Transverse colon (tissue), 4 donors: Measurements from ENCODE around the gene CSPG5. TPM values are rescaled to one million over a fixed set of nuclear protein-coding genes. Genes with fewer than 3 reads are reported as not detected.
A peak's percentile ranks its signal among the peaks of the same experiment; 100 is the strongest.

ENCODE experiments used
- DNase-seq: peaks from one replicate; pipeline ENCODE4 v3.0.0-alpha.2; 2019
- H3K27ac ChIP-seq, 4 donors: fragments of 200-600 bp; sonication (generic); 2 replicates each; pipeline ENCODE4 v1.5.1; 2016 to 2018; ENCODE audit warnings: inconsistent platforms in 4 of 4
- H3K27me3 ChIP-seq: fragments of 200-600 bp; sonication (generic); 2 replicates; pipeline ENCODE4 v1.5.1; 2017; ENCODE audit warnings: inconsistent platforms
- H3K36me3 ChIP-seq, 4 donors: fragments of 200-600 bp; sonication (generic); 2 replicates each; pipeline ENCODE4 v1.5.1; 2017 to 2019; ENCODE audit warnings: inconsistent platforms in 4 of 4
- H3K4me1 ChIP-seq, 4 donors: fragments of 200-600 bp; sonication (generic); 2 replicates each; pipeline ENCODE4 v1.5.1; 2017 to 2020; ENCODE audit warnings: inconsistent platforms in 4 of 4
- H3K4me3 ChIP-seq, 4 donors: fragments of 200-600 bp; sonication (generic); 1 replicate in 1 of 4; 2 replicates in 3 of 4; pipeline versions ENCODE4 v1.5.1 to v1.6.1; 2017 to 2019; ENCODE audit warnings: inconsistent platforms in 4 of 4
- H3K9me3 ChIP-seq, 2 donors: fragments of 200-600 bp; sonication (generic); 2 replicates each; pipeline ENCODE4 v1.5.1; 2017 to 2019; ENCODE audit warnings: inconsistent platforms in 2 of 2
- EP300 ChIP-seq: sonication (generic); formaldehyde crosslinking; IDR thresholded peaks from one replicate; pipeline ENCODE4 v1.6.1; 2017; ENCODE audit warnings: antibody characterized with exemption, low read depth
- POLR2A ChIP-seq: fragments of 450-650 bp; IDR thresholded peaks from one replicate; pipeline ENCODE4 v1.6.1; 2016; ENCODE audit warnings: antibody characterized with exemption, mild to moderate bottlenecking, moderate library complexity
- POLR2AphosphoS5 ChIP-seq, 3 donors: sonication (generic); formaldehyde crosslinking; IDR thresholded peaks; one replicate each; pipeline ENCODE4 v1.6.1; 2016; ENCODE audit warnings: antibody characterized with exemption in 3 of 3
- WGBS, 2 donors: methylation state at CpG; one replicate each; pipeline ENCODE4 v1.1.5; 2018; ENCODE audit warnings: low coverage in 1 of 2; 5-methylcytosine and 5-hydroxymethylcytosine counted together
- in situ Hi-C, 4 donors: fragments of 200-750 bp; cut with MboI; loops; one replicate each; pipeline versions ENCODE4 v1.15.0 to v1.15.1; 2017; ENCODE audit warnings: low sequenced_read_pairs in 3 of 4, low pct_ligation_motif_present in 1 of 4, low pct_unique_long_range_greater_than_20kb in 1 of 4
- intact Hi-C: fragments of 100-400 bp; cut with DNase I; formaldehyde crosslinking; loops from one replicate; pipeline ENCODE4 v1.15.1; 2023; ENCODE audit warnings: low total_unique reads
- total RNA-seq, 4 donors: library from RNA; depleted of rRNA; stranded (reverse); fragments of >200 nt; gene quantifications; one replicate each; pipeline ENCODE4 v1.1.0, GENCODE V29; 2016
- TF ChIP-seq, protein P1 (sequence below), 5 experiments: fragments of 200-600 bp in 3 of 5; fragments of 450-650 bp in 2 of 5; sonication (generic) in 3 of 5; IDR thresholded peaks; 1 replicate in 2 of 5; 2 replicates in 3 of 5; pipeline ENCODE4 v1.5.1; 2016 to 2017; ENCODE audit warnings: antibody characterized with exemption in 5 of 5, inconsistent platforms in 3 of 5, mild to moderate bottlenecking in 2 of 5, moderate library complexity in 1 of 5

Gene CSPG5
- total RNA-seq, 4 donors from 2014 or later: 0.60 to 2.6 (median 0.96) TPM; not detected in 1

DNA sequence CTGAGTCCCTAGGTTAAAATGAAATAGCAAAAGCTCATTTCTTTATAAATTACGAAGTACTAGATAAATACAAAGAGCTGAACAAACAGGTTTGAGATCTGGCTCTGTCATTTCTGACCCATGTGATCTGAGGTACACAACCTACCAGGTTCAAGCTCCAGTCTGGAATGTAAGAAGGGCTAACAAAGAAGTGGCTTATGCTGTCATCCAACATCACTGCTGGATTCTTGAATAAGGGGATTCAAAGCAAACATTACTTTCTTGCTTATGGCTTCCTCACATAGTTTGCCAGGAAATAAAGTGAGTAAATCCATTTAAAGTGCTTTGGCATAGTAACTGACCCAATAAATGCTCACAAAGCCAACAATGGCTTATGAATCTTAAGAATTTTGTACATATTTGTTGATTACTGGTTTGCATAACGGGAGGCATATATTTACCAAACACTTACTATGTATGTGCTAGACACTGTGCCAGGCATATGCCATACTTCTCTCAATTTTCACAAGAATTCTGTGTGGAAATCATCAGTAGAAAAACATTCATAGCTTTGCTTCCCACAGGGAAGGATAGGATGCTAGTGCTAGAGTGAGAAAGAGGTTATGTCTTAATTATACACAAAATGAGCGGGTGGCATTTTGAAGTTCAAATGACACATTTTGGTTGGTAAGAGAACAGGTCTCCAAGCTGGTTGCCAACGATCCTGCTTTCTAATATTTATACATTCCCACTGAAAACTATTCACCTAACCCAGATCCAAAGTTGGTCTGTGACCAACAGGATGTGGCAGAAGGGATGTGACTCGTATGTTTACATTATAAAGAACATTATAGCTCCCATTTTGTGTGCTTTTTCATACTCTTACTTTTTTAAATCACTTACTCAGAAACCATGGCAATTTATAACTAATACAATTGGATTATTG, 38.7 kb upstream of the CSPG5 start:
- H3K27ac ChIP-seq: no peak overlapping the region
- H3K27me3 ChIP-seq: no peaks in the 10 kb centered on the region
- intact Hi-C loops (no loop called here), in situ Hi-C loops (no loop called here)
- WGBS, 2 donors: 66 to 83% methylated on average over 3 to 5 of the region's 5 CpGs
- H3K4me3 ChIP-seq: no peak overlapping the region
- DNase-seq: no peak
- H3K9me3 ChIP-seq: no peaks in the 10 kb centered on the region
- H3K4me1 ChIP-seq: peaks cover 0 to 7% (median under 1%) of the 10 kb centered on the region in 4 donors
- TF ChIP-seq, protein P1, sequence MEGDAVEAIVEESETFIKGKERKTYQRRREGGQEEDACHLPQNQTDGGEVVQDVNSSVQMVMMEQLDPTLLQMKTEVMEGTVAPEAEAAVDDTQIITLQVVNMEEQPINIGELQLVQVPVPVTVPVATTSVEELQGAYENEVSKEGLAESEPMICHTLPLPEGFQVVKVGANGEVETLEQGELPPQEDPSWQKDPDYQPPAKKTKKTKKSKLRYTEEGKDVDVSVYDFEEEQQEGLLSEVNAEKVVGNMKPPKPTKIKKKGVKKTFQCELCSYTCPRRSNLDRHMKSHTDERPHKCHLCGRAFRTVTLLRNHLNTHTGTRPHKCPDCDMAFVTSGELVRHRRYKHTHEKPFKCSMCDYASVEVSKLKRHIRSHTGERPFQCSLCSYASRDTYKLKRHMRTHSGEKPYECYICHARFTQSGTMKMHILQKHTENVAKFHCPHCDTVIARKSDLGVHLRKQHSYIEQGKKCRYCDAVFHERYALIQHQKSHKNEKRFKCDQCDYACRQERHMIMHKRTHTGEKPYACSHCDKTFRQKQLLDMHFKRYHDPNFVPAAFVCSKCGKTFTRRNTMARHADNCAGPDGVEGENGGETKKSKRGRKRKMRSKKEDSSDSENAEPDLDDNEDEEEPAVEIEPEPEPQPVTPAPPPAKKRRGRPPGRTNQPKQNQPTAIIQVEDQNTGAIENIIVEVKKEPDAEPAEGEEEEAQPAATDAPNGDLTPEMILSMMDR (IDR thresholded peaks at IDR 0.05): no peak
- peaks cover 0 to 21% (median 4%) of the 10 kb centered on the region in 4 donors for H3K36me3 ChIP-seq

DNA sequence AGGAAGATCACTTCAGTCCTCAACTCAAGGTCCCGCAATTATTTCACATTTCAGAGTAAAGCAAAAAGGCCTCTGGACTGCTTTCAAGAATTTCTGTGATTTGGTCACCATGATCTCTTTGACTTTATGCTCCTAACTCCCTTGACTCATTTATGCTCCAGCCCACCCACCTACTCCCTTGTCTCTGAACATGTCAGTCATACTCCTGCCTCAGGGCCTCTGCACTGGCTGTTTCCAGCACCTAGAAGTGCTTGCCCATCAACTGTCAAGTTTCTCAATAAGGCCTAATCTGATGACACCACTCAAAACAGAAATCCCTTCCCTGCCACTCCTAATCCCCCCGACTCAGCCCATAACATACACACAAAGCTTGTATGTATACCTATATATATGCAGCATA, 36.1 kb upstream of the CSPG5 start:
- Histone ChIP-seq H3K27ac (no peak overlapping the region), H3K36me3 (peaks cover 0 to 25% (median 2%) of the 10 kb centered on the region in 4 donors), H3K4me3 (no peak overlapping the region), H3K9me3 (no peaks in the 10 kb centered on the region), H3K4me1 (peaks cover 0 to 19% (median 2%) of the 10 kb centered on the region in 4 donors), H3K27me3 (no peaks in the 10 kb centered on the region)
- no peak for DNase-seq
- in situ Hi-C loops (no loop called here), intact Hi-C loops (no loop called here)
- TF ChIP-seq POLR2A (no peak), EP300 (no peak), POLR2AphosphoS5 (IDR thresholded peaks at IDR 0.05) (no peak)
- TF ChIP-seq, protein P1 (IDR thresholded peaks at IDR 0.05): no peak
- WGBS, 2 donors: 100% methylated on average over 1 to 2 of the region's 2 CpGs

DNA sequence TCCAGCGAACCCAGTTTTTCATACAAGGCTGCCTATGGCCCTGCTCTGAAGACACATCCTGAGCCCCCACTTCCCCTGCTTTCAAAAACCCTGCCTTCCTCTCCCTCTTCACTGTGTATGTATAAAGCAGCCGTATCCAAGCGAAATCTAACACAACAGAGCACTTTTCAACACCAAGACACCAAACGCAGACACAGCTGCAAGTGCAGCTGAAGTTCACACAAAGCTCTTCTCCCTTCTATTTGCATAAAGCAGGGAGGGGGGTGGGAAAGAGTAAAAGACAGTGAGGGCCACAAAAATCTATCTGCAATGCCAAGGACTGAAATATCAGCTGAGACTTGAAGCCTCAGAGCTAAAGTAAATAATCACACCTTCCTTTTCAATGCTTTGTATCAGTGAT, 35.1 kb upstream of the CSPG5 start:
- WGBS, 2 donors: 46 to 62% methylated on average over 2 to 4 of the region's 4 CpGs
- no peak for DNase-seq

DNA sequence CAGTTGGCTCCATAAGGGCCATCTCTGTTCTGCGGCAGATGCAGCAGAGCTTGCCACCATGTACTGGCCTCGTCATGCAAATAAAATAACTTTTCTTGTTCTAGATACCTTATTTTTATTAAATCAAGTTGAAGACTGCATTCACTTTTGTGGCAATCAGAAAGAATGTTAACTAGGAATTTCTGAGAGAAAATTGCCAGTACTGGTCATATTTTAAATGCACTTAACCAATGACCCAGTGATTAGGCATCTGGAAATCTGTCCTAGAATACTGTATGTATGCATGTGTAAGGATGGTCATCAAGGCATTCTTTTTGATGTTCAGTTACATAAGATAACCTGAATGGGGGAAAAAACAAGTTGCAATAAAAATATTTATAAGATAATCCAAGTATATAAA, 34.2 kb upstream of the CSPG5 start:
- peaks cover 0 to 20% (median 2%) of the 10 kb centered on the region in 4 donors for H3K4me1 ChIP-seq
- WGBS, 2 donors: 93 to 95% methylated on average over 2 of the region's 2 CpGs
- H3K9me3 ChIP-seq: no peaks in the 10 kb centered on the region
- no peak for DNase-seq
- intact Hi-C loops: loop anchor here (2.0 kb wide), 1 partner anchor 40 kb away; no protein-coding TSS in a partner anchor
- TF ChIP-seq POLR2A (no peak), EP300 (no peak), POLR2AphosphoS5 (IDR thresholded peaks at IDR 0.05) (no peak)
- TF ChIP-seq, protein P1 (IDR thresholded peaks at IDR 0.05): no peak
- peak overlapping the region in 3 of 4 donors; percentile 28 to 48 (median 40) for H3K27ac ChIP-seq
- peaks cover 0 to 20% (median 4%) of the 10 kb centered on the region in 4 donors for H3K36me3 ChIP-seq
- no peak overlapping the region for H3K4me3 ChIP-seq
- in situ Hi-C loops: no loop called here
- H3K27me3 ChIP-seq: no peaks in the 10 kb centered on the region

More for the DNA sequence above, 35.1 kb upstream of the CSPG5 start:
- Histone ChIP-seq H3K27me3 (no peaks in the 10 kb centered on the region), H3K4me1 (peaks cover 0 to 19% (median 2%) of the 10 kb centered on the region in 4 donors), H3K27ac (no peak overlapping the region), H3K4me3 (no peak overlapping the region), H3K36me3 (peaks cover 0 to 27% (median 4%) of the 10 kb centered on the region in 4 donors), H3K9me3 (no peaks in the 10 kb centered on the region)
- in situ Hi-C loops: no loop called here
- TF ChIP-seq POLR2A: no peak
- TF ChIP-seq, protein P1 (IDR thresholded peaks at IDR 0.05): no peak
- TF ChIP-seq POLR2AphosphoS5 (IDR thresholded peaks at IDR 0.05): no peak
- TF ChIP-seq EP300: no peak
- intact Hi-C loops: loop anchor here (2.0 kb wide), 1 partner anchor 39 kb away; no protein-coding TSS in a partner anchor
